ENCODE results near the gene B3GAT3.

DNA sequence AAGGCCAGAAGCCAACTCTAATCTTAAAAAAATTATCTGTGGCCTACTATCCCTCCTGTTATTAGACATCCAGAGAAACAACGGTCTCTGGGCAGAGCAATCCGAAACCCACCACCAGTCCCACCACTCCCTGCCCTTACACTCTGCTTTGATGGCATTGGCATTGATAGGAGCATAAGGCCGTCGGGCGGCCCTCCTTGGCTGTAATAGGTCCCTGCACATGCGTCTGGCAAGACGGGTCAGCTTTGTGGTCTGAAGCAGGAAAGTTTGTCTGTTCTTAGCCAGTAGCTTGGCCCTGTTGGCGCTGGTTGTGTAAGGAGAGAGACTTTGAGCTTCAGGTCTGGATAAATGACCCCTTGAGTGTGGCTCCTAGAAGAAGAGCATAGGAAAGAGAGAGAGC is 26.7 kb downstream of the B3GAT3 start:
- TF ChIP-seq, protein P1, sequence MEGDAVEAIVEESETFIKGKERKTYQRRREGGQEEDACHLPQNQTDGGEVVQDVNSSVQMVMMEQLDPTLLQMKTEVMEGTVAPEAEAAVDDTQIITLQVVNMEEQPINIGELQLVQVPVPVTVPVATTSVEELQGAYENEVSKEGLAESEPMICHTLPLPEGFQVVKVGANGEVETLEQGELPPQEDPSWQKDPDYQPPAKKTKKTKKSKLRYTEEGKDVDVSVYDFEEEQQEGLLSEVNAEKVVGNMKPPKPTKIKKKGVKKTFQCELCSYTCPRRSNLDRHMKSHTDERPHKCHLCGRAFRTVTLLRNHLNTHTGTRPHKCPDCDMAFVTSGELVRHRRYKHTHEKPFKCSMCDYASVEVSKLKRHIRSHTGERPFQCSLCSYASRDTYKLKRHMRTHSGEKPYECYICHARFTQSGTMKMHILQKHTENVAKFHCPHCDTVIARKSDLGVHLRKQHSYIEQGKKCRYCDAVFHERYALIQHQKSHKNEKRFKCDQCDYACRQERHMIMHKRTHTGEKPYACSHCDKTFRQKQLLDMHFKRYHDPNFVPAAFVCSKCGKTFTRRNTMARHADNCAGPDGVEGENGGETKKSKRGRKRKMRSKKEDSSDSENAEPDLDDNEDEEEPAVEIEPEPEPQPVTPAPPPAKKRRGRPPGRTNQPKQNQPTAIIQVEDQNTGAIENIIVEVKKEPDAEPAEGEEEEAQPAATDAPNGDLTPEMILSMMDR (IDR thresholded peaks at IDR 0.05), result no peak
- TF ChIP-seq POLR2AphosphoS5 (IDR thresholded peaks at IDR 0.05) (no peak), POLR2A (IDR thresholded peaks at IDR 0.05; ENCODE audit: low read depth) (no peak)

Data from esophagus muscularis mucosa (tissue), 3 donors.